SK-N-SH (cell line): ENCODE data around the gene GAS2L1. TPM values are rescaled to one million over a fixed set of nuclear protein-coding genes. Genes with fewer than 3 reads are reported as not detected.

ENCODE experiments used
- CHD2 ChIP-seq: fragments of 150-350 bp; IDR thresholded peaks from 2 replicates; pipeline ENCODE4 v1.6.1; 2018; ENCODE audit warnings: low read length; ENCODE audit not compliant: partially characterized antibody
- ELF1 ChIP-seq: IDR thresholded peaks from 2 replicates; pipeline ENCODE4 v1.4.0; 2012
- EP300 ChIP-seq, 2 experiments: IDR thresholded peaks; 2 replicates each; pipeline versions ENCODE4 v1.4.0 to v1.6.1; 2012; ENCODE audit warnings: borderline replicate concordance in 1 of 2, low read depth in 1 of 2, low read length in 1 of 2
- EZH2phosphoT487 ChIP-seq: fragments of 200-600 bp; sonication (generic); IDR thresholded peaks from 2 replicates; pipeline ENCODE4 v1.6.1; 2017; ENCODE audit warnings: low read depth, mixed run types, mild to moderate bottlenecking, antibody characterized with exemption, moderate library complexity, borderline replicate concordance
- FOSL2 ChIP-seq: IDR thresholded peaks from 2 replicates; pipeline ENCODE4 v1.4.0; 2012; ENCODE audit warnings: low read depth, mild to moderate bottlenecking, moderate library complexity, borderline replicate concordance
- FOXJ3 ChIP-seq: sonication (generic); formaldehyde crosslinking; IDR thresholded peaks from 2 replicates; pipeline ENCODE4 v1.5.1; 2020; ENCODE audit warnings: mild to moderate bottlenecking, missing genetic modification reagents
- GABPA ChIP-seq: IDR thresholded peaks from 2 replicates; pipeline ENCODE4 v1.4.0; 2012; ENCODE audit warnings: low read depth, mild to moderate bottlenecking
- GATA2 ChIP-seq: sonication (generic); formaldehyde crosslinking; IDR thresholded peaks from 2 replicates; pipeline ENCODE4 v1.5.0; 2020; ENCODE audit warnings: mild to moderate bottlenecking, missing genetic modification reagents
- JUND ChIP-seq: IDR thresholded peaks from 2 replicates; pipeline ENCODE4 v1.4.0; 2012
- POLR2AphosphoS5 ChIP-seq: IDR thresholded peaks from 2 replicates; pipeline ENCODE4 v1.6.1; 2012; ENCODE audit warnings: low read depth, low read length
- RAD21 ChIP-seq: IDR thresholded peaks from 2 replicates; pipeline ENCODE4 v1.6.1; 2012; ENCODE audit warnings: mild to moderate bottlenecking, low read length
- RCOR1 ChIP-seq: fragments of 150-350 bp; IDR thresholded peaks from 2 replicates; pipeline ENCODE4 v1.6.1; 2017; ENCODE audit warnings: antibody characterized with exemption, low read length
- RXRA ChIP-seq: IDR thresholded peaks from 2 replicates; pipeline ENCODE4 v1.4.0; 2012; ENCODE audit warnings: low read depth, mild to moderate bottlenecking, borderline replicate concordance
- SMC3 ChIP-seq: IDR thresholded peaks from 2 replicates; pipeline ENCODE4 v1.6.1; 2012; ENCODE audit warnings: low read depth, low read length, improper control_type of control experiment
- TAF1 ChIP-seq: IDR thresholded peaks from 2 replicates; pipeline ENCODE4 v1.6.1; 2012; ENCODE audit warnings: low read depth, mild to moderate bottlenecking, low read length, moderate library complexity, borderline replicate concordance
- YY1 ChIP-seq: IDR thresholded peaks from 2 replicates; pipeline ENCODE4 v1.4.0; 2012; ENCODE audit warnings: low read depth, mild to moderate bottlenecking
- polyA plus RNA-seq, 3 experiments: library from polyadenylated mRNA; depleted of rRNA; stranded (reverse); fragments of >200 nt; gene quantifications; 2 replicates each; pipeline ENCODE4 v1.2.3, GENCODE V29; 2012
- TF ChIP-seq, protein P1 (sequence below): fragments of 200-600 bp; sonication (generic); IDR thresholded peaks from 2 replicates; pipeline ENCODE4 v1.6.1; 2017; ENCODE audit warnings: antibody characterized with exemption, mild to moderate bottlenecking, moderate library complexity
- TF ChIP-seq, protein P2 (sequence below): IDR thresholded peaks from 2 replicates; pipeline ENCODE4 v1.4.0; 2012; ENCODE audit warnings: low read depth, borderline replicate concordance
- TF ChIP-seq, protein P3 (sequence below): IDR thresholded peaks from 2 replicates; pipeline ENCODE4 v1.6.1; 2012; ENCODE audit warnings: mild to moderate bottlenecking, low read depth, low read length, moderate library complexity
- TF ChIP-seq, protein P4 (sequence below): fragments of 150-350 bp; IDR thresholded peaks from 2 replicates; pipeline ENCODE4 v1.6.1; 2016; ENCODE audit warnings: mild to moderate bottlenecking, low read depth, low read length
- TF ChIP-seq, protein P5 (sequence below): IDR thresholded peaks from 2 replicates; pipeline ENCODE4; 2012
- TF ChIP-seq, protein P6 (sequence below): fragments of 150-350 bp; IDR thresholded peaks from 2 replicates; pipeline ENCODE4 v1.6.1; 2017; ENCODE audit warnings: antibody characterized with exemption, low read length, low read depth, borderline replicate concordance

The GAS2L1 gene
- polyA plus RNA-seq, 1 of the 3 experiments (the other 2 are of a cell fraction) = 21.8 TPM

DNA sequence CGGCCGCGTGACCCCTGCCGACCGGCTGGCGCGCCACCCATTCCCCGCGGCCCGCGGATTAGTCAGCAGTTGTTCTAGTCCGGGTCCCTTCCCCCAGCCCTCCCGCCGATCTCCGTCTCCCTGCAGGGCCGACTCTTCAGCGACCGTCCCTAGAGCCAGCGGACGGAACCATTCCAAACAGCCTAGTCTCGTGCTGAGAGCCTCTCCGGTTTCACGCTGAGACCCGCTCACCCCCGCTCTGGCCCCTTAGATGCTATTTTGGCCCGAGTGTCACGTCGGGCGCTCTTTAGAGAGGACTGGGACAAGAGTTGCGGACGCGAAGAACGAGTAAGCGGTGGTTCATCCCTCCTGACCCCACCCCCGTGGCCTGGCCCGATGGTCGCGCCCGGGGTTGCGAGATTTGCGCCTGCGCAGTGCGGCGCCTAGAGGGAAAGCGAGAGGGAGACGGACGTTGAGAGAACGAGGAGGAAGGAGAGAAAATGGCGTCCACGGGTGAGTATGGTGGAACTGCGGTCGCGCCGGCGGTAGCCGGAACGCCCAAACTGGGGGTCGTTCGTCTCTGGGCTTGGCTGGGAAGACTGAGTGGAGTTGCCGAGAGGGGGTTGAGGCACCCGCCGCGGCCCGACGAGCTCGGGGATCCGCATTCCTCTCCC, 38.5 kb upstream of the GAS2L1 start, which contains the start of the genes EWSR1 and RHBDD3 (continued):
- TF ChIP-seq, protein P1, sequence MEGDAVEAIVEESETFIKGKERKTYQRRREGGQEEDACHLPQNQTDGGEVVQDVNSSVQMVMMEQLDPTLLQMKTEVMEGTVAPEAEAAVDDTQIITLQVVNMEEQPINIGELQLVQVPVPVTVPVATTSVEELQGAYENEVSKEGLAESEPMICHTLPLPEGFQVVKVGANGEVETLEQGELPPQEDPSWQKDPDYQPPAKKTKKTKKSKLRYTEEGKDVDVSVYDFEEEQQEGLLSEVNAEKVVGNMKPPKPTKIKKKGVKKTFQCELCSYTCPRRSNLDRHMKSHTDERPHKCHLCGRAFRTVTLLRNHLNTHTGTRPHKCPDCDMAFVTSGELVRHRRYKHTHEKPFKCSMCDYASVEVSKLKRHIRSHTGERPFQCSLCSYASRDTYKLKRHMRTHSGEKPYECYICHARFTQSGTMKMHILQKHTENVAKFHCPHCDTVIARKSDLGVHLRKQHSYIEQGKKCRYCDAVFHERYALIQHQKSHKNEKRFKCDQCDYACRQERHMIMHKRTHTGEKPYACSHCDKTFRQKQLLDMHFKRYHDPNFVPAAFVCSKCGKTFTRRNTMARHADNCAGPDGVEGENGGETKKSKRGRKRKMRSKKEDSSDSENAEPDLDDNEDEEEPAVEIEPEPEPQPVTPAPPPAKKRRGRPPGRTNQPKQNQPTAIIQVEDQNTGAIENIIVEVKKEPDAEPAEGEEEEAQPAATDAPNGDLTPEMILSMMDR = no peak
- TF ChIP-seq RXRA = no peak
- TF ChIP-seq FOXJ3 (CRISPR knock-in tag) = no peak; the same call in 1 of the 2 replicates
- TF ChIP-seq, protein P2, sequence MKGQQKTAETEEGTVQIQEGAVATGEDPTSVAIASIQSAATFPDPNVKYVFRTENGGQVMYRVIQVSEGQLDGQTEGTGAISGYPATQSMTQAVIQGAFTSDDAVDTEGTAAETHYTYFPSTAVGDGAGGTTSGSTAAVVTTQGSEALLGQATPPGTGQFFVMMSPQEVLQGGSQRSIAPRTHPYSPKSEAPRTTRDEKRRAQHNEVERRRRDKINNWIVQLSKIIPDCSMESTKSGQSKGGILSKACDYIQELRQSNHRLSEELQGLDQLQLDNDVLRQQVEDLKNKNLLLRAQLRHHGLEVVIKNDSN = peak; percentile 44; the same call in 1 of the 2 replicates
- TF ChIP-seq CHD2 = peak; percentile 81
- TF ChIP-seq POLR2AphosphoS5 = peak; percentile 61; the same call in 1 of the 2 replicates
- peak; percentile 50 for TF ChIP-seq JUND
- TF ChIP-seq, protein P3, sequence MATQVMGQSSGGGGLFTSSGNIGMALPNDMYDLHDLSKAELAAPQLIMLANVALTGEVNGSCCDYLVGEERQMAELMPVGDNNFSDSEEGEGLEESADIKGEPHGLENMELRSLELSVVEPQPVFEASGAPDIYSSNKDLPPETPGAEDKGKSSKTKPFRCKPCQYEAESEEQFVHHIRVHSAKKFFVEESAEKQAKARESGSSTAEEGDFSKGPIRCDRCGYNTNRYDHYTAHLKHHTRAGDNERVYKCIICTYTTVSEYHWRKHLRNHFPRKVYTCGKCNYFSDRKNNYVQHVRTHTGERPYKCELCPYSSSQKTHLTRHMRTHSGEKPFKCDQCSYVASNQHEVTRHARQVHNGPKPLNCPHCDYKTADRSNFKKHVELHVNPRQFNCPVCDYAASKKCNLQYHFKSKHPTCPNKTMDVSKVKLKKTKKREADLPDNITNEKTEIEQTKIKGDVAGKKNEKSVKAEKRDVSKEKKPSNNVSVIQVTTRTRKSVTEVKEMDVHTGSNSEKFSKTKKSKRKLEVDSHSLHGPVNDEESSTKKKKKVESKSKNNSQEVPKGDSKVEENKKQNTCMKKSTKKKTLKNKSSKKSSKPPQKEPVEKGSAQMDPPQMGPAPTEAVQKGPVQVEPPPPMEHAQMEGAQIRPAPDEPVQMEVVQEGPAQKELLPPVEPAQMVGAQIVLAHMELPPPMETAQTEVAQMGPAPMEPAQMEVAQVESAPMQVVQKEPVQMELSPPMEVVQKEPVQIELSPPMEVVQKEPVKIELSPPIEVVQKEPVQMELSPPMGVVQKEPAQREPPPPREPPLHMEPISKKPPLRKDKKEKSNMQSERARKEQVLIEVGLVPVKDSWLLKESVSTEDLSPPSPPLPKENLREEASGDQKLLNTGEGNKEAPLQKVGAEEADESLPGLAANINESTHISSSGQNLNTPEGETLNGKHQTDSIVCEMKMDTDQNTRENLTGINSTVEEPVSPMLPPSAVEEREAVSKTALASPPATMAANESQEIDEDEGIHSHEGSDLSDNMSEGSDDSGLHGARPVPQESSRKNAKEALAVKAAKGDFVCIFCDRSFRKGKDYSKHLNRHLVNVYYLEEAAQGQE = no peak; the same call in 1 of the 2 replicates
- TF ChIP-seq YY1 = peak; percentile 88
- TF ChIP-seq, protein P4, sequence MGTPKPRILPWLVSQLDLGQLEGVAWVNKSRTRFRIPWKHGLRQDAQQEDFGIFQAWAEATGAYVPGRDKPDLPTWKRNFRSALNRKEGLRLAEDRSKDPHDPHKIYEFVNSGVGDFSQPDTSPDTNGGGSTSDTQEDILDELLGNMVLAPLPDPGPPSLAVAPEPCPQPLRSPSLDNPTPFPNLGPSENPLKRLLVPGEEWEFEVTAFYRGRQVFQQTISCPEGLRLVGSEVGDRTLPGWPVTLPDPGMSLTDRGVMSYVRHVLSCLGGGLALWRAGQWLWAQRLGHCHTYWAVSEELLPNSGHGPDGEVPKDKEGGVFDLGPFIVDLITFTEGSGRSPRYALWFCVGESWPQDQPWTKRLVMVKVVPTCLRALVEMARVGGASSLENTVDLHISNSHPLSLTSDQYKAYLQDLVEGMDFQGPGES = peak; percentile 82
- TF ChIP-seq TAF1 = peak; percentile 95
- no peak for TF ChIP-seq SMC3
- no peak for TF ChIP-seq GABPA
- TF ChIP-seq EP300 (IDR thresholded peaks at IDR 0.05; ENCODE audit: borderline replicate concordance in 1 of 2, low read depth in 1 of 2, low read length in 1 of 2) = peak in 1 of 2 experiments; percentile 76; a peak in 2 of 4 replicates
- TF ChIP-seq ELF1 = peak; percentile 23; the same call in 1 of the 2 replicates
- no peak for TF ChIP-seq RCOR1
- TF ChIP-seq EZH2phosphoT487 = no peak
- TF ChIP-seq, protein P5, sequence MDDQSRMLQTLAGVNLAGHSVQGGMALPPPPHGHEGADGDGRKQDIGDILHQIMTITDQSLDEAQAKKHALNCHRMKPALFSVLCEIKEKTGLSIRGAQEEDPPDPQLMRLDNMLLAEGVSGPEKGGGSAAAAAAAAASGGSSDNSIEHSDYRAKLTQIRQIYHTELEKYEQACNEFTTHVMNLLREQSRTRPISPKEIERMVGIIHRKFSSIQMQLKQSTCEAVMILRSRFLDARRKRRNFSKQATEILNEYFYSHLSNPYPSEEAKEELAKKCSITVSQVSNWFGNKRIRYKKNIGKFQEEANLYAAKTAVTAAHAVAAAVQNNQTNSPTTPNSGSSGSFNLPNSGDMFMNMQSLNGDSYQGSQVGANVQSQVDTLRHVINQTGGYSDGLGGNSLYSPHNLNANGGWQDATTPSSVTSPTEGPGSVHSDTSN = no peak
- TF ChIP-seq FOSL2 = peak; percentile 43; the same call in 1 of the 2 replicates
- no peak for TF ChIP-seq RAD21
- TF ChIP-seq, protein P6, sequence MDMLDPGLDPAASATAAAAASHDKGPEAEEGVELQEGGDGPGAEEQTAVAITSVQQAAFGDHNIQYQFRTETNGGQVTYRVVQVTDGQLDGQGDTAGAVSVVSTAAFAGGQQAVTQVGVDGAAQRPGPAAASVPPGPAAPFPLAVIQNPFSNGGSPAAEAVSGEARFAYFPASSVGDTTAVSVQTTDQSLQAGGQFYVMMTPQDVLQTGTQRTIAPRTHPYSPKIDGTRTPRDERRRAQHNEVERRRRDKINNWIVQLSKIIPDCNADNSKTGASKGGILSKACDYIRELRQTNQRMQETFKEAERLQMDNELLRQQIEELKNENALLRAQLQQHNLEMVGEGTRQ = no peak
- no peak for TF ChIP-seq GATA2 (CRISPR knock-in tag)
- TF ChIP-seq, all 33 proteins: peak for 16
